Parathyroid adenoma (tissue), 2 donors: ENCODE data around the gene PLCG1.
"Not testable (repeated sequence)": the region's sequence is repeated elsewhere in the genome, so short reads cannot be mapped to it uniquely, and the experiment has no call there.

Experiments used
- H2AFZ ChIP-seq: fragments of 300-600 bp; sonication (generic); one replicate; pipeline ENCODE4 v1.7.0; 2017; ENCODE audit warnings: antibody characterized with exemption, mild to moderate bottlenecking
- H3K27ac ChIP-seq: fragments of 300-600 bp; sonication (generic); one replicate; pipeline ENCODE4 v1.7.0; 2017
- H3K27me3 ChIP-seq: fragments of 300-600 bp; sonication (generic); one replicate; pipeline ENCODE4 v1.7.0; 2017; ENCODE audit warnings: low read length; ENCODE audit not compliant: control insufficient read depth, insufficient read depth
- H3K36me3 ChIP-seq: fragments of 300-600 bp; sonication (generic); one replicate; pipeline ENCODE4 v1.7.0; 2017; ENCODE audit warnings: low read length; ENCODE audit not compliant: control insufficient read depth, insufficient read depth
- H3K4me1 ChIP-seq: fragments of 300-600 bp; sonication (generic); one replicate; pipeline ENCODE4 v1.7.0; 2017; ENCODE audit warnings: control low read depth
- H3K4me2 ChIP-seq: fragments of 300-600 bp; sonication (generic); one replicate; pipeline ENCODE4 v1.7.0; 2017; ENCODE audit warnings: low read length
- H3K4me3 ChIP-seq: fragments of 300-600 bp; sonication (generic); one replicate; pipeline ENCODE4 v1.7.0; 2017; ENCODE audit warnings: low read depth, low read length
- H3K79me2 ChIP-seq: fragments of 300-600 bp; sonication (generic); one replicate; pipeline ENCODE4 v1.7.0; 2017; ENCODE audit warnings: control low read depth
- H3K9ac ChIP-seq: fragments of 300-600 bp; sonication (generic); one replicate; pipeline ENCODE4 v1.7.0; 2017; ENCODE audit warnings: mild to moderate bottlenecking
- H3K9me3 ChIP-seq: fragments of 300-600 bp; sonication (generic); one replicate; pipeline ENCODE4 v1.7.0; 2017; ENCODE audit warnings: low read length; ENCODE audit not compliant: control insufficient read depth
- TF ChIP-seq, protein P1 (sequence below): fragments of 300-600 bp; sonication (generic); IDR thresholded peaks from one replicate; pipeline ENCODE4 v1.7.0; 2017; ENCODE audit warnings: antibody characterized with exemption, mild to moderate bottlenecking
- donor health status: primary hyperparathyroidism.

Gene PLCG1

DNA sequence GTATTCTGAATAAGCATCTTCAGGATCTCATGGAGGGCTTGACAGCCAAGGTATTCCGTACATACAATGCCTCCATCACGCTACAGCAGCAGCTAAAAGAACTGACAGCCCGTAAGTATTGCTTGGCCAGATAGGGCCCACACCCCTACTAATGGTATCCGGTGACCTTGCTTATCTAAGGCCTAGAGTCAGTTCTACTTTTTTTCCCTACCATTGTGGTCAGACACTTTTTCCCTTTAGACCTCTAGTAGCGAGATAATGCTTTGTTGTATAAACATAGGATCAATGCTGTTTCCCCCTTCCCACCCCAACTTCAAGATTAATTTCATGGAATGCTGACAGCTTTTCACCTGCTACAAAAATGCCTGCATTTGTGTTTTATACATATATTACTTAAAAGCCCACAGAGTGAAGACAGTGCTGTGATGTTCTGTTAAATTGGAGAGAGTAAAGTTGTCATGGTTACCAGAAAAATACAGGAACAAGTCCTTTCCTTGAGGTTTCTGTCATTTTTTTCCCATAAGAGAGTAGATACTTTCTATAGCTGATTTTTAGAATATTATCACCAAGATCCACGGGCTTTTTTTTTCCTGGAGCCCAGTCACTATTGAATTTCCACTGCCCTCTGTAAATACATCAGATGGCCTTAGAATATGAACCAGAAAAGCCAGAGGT lies 20.9 kb upstream of the PLCG1 start:
- TF ChIP-seq, protein P1, sequence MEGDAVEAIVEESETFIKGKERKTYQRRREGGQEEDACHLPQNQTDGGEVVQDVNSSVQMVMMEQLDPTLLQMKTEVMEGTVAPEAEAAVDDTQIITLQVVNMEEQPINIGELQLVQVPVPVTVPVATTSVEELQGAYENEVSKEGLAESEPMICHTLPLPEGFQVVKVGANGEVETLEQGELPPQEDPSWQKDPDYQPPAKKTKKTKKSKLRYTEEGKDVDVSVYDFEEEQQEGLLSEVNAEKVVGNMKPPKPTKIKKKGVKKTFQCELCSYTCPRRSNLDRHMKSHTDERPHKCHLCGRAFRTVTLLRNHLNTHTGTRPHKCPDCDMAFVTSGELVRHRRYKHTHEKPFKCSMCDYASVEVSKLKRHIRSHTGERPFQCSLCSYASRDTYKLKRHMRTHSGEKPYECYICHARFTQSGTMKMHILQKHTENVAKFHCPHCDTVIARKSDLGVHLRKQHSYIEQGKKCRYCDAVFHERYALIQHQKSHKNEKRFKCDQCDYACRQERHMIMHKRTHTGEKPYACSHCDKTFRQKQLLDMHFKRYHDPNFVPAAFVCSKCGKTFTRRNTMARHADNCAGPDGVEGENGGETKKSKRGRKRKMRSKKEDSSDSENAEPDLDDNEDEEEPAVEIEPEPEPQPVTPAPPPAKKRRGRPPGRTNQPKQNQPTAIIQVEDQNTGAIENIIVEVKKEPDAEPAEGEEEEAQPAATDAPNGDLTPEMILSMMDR: no peak
- H3K79me2 ChIP-seq: no peaks in the 10 kb centered on the region
- H3K4me3 ChIP-seq: no peak overlapping the region
- H3K9me3 ChIP-seq: no peaks in the 10 kb centered on the region
- no peaks in the 10 kb centered on the region for H3K27me3 ChIP-seq
- no peak overlapping the region for H2AFZ ChIP-seq
- H3K27ac ChIP-seq: no peak overlapping the region
- H3K36me3 ChIP-seq: no peaks in the 10 kb centered on the region
- H3K9ac ChIP-seq: no peak overlapping the region
- H3K4me2 ChIP-seq: no peak overlapping the region
- peaks cover 2% of the 10 kb centered on the region for H3K4me1 ChIP-seq

DNA sequence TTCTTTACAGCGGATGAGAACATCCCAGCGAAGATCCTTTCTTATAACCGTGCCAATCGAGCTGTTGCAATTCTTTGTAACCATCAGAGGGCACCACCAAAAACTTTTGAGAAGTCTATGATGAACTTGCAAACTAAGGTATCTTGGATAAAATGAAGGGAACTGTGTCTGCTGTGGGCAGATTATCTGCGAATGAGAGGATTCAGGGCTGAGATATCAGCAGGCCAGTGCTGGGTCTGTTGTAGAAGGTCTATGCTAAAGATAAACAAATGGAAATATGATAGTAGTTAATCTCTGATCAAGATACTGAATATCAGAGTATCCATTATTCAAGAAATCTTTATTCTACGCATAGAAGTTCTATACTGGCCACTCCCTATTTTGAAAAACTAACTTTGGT lies 19.2 kb upstream of the PLCG1 start:
- not testable (repeated sequence) for H3K9me3 ChIP-seq, H3K27me3 ChIP-seq, H3K27ac ChIP-seq, H2AFZ ChIP-seq, H3K4me3 ChIP-seq, H3K4me2 ChIP-seq, H3K4me1 ChIP-seq, H3K9ac ChIP-seq, H3K79me2 ChIP-seq, H3K36me3 ChIP-seq

DNA sequence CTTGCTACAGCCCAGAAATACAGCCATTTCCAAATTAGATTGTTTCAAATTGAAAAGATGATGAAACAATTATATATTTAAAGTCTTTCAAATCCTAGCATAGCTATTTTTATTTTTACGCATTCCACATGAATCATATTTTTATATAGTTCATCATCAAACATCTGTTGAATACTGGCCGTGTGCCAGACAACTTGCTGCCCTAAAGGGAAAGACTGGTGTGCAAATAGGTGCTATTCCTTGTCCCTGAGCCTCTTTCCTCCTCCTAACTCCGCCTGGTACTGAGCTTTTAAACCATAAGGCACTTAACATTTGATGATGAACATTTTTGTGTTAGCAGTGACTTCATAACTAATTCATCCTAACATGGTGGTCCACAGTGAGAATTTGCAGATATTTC lies 18.7 kb upstream of the PLCG1 start:
- H3K79me2 ChIP-seq: no peaks in the 10 kb centered on the region
- no peaks in the 10 kb centered on the region for H3K9me3 ChIP-seq
- H3K4me1 ChIP-seq: peaks cover 3% of the 10 kb centered on the region
- no peak overlapping the region for H3K4me2 ChIP-seq
- H3K27me3 ChIP-seq: no peaks in the 10 kb centered on the region
- no peak overlapping the region for H3K27ac ChIP-seq
- TF ChIP-seq, protein P1: no peak
- no peak overlapping the region for H2AFZ ChIP-seq
- H3K4me3 ChIP-seq: no peak overlapping the region
- H3K36me3 ChIP-seq: no peaks in the 10 kb centered on the region
- no peak overlapping the region for H3K9ac ChIP-seq

DNA sequence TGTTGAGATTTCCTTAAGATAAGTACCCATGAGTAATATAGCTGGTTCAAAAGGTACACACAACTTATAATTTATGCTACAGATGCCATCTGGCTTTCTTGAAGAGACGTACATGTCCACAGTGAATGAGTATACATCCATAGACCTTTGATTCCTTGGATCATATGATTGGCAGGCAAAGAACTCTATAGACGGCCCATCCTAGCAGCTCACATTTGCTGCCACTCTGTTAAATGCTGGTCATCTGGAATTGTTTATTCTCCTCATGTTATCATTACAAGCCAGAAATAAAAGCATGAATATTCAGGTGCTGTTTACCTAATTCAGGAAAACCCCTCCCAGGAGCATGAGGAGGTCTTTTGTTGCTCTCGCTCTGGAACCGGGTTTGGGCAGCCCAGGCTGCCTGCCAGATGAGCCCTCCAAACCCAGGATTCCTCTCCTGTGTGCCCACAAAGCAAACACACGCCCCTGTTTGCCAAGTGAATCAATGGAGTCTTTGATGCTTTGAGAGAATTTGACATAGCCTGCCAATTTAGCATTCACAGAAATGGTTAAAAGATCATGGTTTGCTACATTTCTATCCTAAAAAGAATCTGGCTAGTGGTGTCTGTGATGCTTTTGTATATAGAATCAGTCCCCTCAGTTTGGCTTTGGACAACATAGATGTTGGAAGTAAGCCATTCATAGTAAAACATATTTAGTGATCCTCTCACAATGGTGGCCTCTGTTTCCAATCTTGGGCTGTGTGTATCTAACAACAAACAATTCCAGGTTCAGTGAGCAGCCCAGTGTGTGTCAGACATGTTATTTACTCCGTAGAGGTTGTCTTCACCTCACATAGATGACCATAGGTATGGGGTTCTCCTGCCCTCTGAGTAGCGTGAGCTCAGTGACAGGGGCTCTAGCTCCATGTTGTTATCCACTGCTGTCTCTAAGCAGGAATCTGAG lies 17.5 kb upstream of the PLCG1 start:
- TF ChIP-seq, protein P1: no peak
- no peak overlapping the region for H3K27ac ChIP-seq

DNA sequence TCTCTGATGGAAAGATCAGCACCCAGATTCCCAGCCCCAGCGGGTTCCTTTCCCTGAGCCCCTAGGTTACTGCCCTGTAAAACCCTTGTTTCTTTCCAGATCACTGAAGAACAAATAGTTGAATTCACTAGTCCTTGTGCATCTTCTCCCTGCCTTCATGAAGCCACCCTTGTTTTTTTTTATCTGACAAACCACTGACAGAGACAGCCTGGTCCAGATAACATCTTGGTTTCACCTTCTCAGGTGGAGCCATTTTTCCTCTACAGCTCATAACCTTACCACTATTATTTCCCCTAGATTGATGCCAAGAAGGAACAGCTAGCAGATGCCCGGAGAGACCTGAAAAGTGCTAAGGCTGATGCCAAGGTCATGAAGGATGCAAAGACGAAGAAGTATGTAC lies 15.9 kb upstream of the PLCG1 start:
- Histone ChIP-seq H3K4me1 (peaks cover 3% of the 10 kb centered on the region), H3K36me3 (no peaks in the 10 kb centered on the region), H3K9ac (no peak overlapping the region), H3K79me2 (no peaks in the 10 kb centered on the region), H3K4me2 (no peak overlapping the region), H3K9me3 (no peaks in the 10 kb centered on the region), H2AFZ (no peak overlapping the region), H3K27ac (no peak overlapping the region), H3K4me3 (no peak overlapping the region), H3K27me3 (no peaks in the 10 kb centered on the region)
- TF ChIP-seq, protein P1: no peak

More for the DNA sequence above, 17.5 kb upstream of the PLCG1 start:
- Histone ChIP-seq H3K9ac (no peak overlapping the region), H3K4me2 (no peak overlapping the region), H2AFZ (no peak overlapping the region), H3K36me3 (no peaks in the 10 kb centered on the region), H3K9me3 (no peaks in the 10 kb centered on the region), H3K27me3 (no peaks in the 10 kb centered on the region), H3K4me1 (peaks cover 3% of the 10 kb centered on the region), H3K79me2 (no peaks in the 10 kb centered on the region), H3K4me3 (no peak overlapping the region)
